ENCODE results near the gene TMEM9.

DNA sequence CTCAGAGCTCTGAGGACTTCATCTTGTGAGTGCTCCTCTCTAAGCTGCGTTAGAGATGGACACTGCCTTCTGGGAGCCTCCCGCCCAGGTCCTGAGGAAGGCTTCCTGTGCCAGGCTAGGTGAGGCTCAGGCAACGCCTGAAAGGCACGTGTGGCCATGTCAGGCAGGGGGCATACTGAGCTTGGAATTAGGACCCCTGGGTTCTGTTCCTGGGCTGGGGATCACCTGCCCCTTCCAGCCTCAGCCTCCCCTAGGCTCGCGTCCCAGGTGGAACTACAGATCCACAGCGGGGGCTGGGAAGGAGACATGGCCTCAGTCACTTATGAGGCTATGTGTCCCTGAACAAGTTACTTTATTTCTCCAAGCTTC, 17.3 kb downstream of the TMEM9 start:
- TF ChIP-seq CTCF (IDR thresholded peaks at IDR 0.05) (no peak), POLR2AphosphoS5 (IDR thresholded peaks at IDR 0.05) (no peak)
